Endothelial cell of umbilical vein (primary cell): ENCODE results near the gene PAQR8.

Experiments used
- EZH2 ChIP-seq: IDR thresholded peaks from 2 replicates; pipeline ENCODE4 v1.6.1; 2012; ENCODE audit warnings: borderline replicate concordance, low read depth, mild to moderate bottlenecking, moderate library complexity, low read length, inconsistent platforms; ENCODE audit not compliant: severe bottlenecking
- FOS ChIP-seq: IDR thresholded peaks from 2 replicates; pipeline ENCODE4 v1.6.1; 2011; ENCODE audit warnings: mild to moderate bottlenecking, low read length, moderate library complexity, borderline replicate concordance; ENCODE audit not compliant: insufficient read depth
- GATA2 ChIP-seq: IDR thresholded peaks from 2 replicates; pipeline ENCODE4 v1.7.0; 2011; ENCODE audit warnings: low read depth, mild to moderate bottlenecking, moderate library complexity, mixed read lengths, low read length; ENCODE audit not compliant: insufficient read length, insufficient read depth
- JUN ChIP-seq: IDR thresholded peaks from 2 replicates; pipeline ENCODE4 v1.6.1; 2011; ENCODE audit warnings: borderline replicate concordance, low read depth; ENCODE audit not compliant: insufficient read length, insufficient read depth
- MAX ChIP-seq: IDR thresholded peaks from 2 replicates; pipeline ENCODE4 v1.6.1; 2011; ENCODE audit not compliant: insufficient read depth, insufficient read length
- MYC ChIP-seq: IDR thresholded peaks from one replicate; pipeline ENCODE4 v1.6.1; 2011; ENCODE audit warnings: mild to moderate bottlenecking, low read depth, low read length
- POLR2A ChIP-seq: IDR thresholded peaks from 2 replicates; pipeline ENCODE4 v1.6.1; 2012; ENCODE audit warnings: low read depth, mild to moderate bottlenecking, control low read depth, low read length
- POLR2AphosphoS5 ChIP-seq: IDR thresholded peaks from 2 replicates; pipeline ENCODE4 v1.6.1; 2012; ENCODE audit warnings: low read depth, mild to moderate bottlenecking, control low read depth, low read length, moderate library complexity; ENCODE audit not compliant: insufficient read depth
- TF ChIP-seq, protein P1 (sequence below), 2 donors: IDR thresholded peaks; 1 replicate in 1 of 2; 2 replicates in 1 of 2; pipeline ENCODE4 v1.5.1; 2011; ENCODE audit warnings: low read length in 2 of 2, mild to moderate bottlenecking in 2 of 2, moderate library complexity in 2 of 2, control low read depth in 1 of 2, inconsistent platforms in 1 of 2, low read depth in 1 of 2; ENCODE audit not compliant: insufficient read depth in 1 of 2; ENCODE audit errors: extremely low read depth in 1 of 2

DNA sequence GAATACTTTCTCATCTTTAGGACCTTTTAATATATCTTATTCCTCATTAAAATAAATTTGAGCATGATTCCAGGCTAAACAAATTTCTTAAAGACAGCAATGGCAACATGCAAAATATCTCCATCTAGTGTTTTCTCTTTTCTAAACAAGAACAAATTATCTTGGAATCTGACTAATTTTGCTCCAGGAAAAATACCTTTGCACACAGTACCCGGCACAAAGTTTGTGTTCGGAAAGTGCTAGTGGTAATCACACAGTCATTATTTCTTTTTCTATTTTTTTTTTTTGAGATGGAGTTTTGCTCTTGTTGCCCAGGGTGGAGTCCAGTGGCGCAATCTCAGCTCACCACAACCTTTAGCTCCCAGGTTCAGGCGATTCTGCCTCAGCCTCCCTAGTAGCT is 50.0 kb downstream of the PAQR8 start:
- no peak for TF ChIP-seq POLR2A
- TF ChIP-seq, protein P1, sequence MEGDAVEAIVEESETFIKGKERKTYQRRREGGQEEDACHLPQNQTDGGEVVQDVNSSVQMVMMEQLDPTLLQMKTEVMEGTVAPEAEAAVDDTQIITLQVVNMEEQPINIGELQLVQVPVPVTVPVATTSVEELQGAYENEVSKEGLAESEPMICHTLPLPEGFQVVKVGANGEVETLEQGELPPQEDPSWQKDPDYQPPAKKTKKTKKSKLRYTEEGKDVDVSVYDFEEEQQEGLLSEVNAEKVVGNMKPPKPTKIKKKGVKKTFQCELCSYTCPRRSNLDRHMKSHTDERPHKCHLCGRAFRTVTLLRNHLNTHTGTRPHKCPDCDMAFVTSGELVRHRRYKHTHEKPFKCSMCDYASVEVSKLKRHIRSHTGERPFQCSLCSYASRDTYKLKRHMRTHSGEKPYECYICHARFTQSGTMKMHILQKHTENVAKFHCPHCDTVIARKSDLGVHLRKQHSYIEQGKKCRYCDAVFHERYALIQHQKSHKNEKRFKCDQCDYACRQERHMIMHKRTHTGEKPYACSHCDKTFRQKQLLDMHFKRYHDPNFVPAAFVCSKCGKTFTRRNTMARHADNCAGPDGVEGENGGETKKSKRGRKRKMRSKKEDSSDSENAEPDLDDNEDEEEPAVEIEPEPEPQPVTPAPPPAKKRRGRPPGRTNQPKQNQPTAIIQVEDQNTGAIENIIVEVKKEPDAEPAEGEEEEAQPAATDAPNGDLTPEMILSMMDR (IDR thresholded peaks at IDR 0.05; ENCODE audit: extremely low read depth in 1 of 2, insufficient read depth in 1 of 2, low read depth in 1 of 2, low read length in 2 of 2) = no peak
- no peak for TF ChIP-seq MYC
- no peak for TF ChIP-seq JUN
- TF ChIP-seq MAX = no peak
- no peak for TF ChIP-seq POLR2AphosphoS5
- no peak for TF ChIP-seq EZH2
- TF ChIP-seq FOS = no peak
- TF ChIP-seq GATA2 = no peak
